DOHH2 (cell line): ENCODE data around the gene ABCD1.

ENCODE experiments used
- CTCF ChIP-seq: fragments of 200-600 bp; sonication (generic); IDR thresholded peaks from one replicate; pipeline ENCODE4 v1.5.1; 2014; ENCODE audit warnings: antibody characterized with exemption, mild to moderate bottlenecking, low read depth, low read length; ENCODE audit not compliant: poor library complexity, severe bottlenecking
- EZH2phosphoT487 ChIP-seq: fragments of 200-600 bp; sonication (generic); IDR thresholded peaks from 2 replicates; pipeline ENCODE4 v1.6.1; 2017; ENCODE audit warnings: borderline replicate concordance, mild to moderate bottlenecking, antibody characterized with exemption, low read length, moderate library complexity, mixed read lengths

GRCh38 chrX:153684467-153685155, 40.0 kb upstream of the ABCD1 start:
- no peak for TF ChIP-seq CTCF
- no peak for TF ChIP-seq EZH2phosphoT487
